VCaP (cell line): ENCODE results near the gene CCDC83.

ENCODE experiments used
- H3K27ac ChIP-seq: fragments of 450-650 bp; 2 replicates; pipeline ENCODE4 v1.5.1; 2017
- CTCF ChIP-seq: fragments of 450-650 bp; conservative IDR thresholded peaks from 2 replicates; pipeline ENCODE4 v1.5.1; 2017; ENCODE audit warnings: mild to moderate bottlenecking, moderate library complexity

CCDC83 gene

GRCh38 chr11:85867751-85868150 is 12.6 kb downstream of the CCDC83 start:
- no peak overlapping the region for H3K27ac ChIP-seq
- TF ChIP-seq CTCF = no peak

- TF ChIP-seq CTCF = no peak
- no peak overlapping the region for H3K27ac ChIP-seq
These were observed 14.6 kb downstream of the CCDC83 start for GRCh38 chr11:85869781-85870180.

- no peak for TF ChIP-seq CTCF
- H3K27ac ChIP-seq = no peak overlapping the region
These were observed 19.1 kb downstream of the CCDC83 start for GRCh38 chr11:85874265-85874664.

- no peak for TF ChIP-seq CTCF
- H3K27ac ChIP-seq = no peak overlapping the region
These were observed 20.3 kb downstream of the CCDC83 start for GRCh38 chr11:85875505-85875904.

GRCh38 chr11:85884581-85885021 is 29.4 kb downstream of the CCDC83 start:
- no peak overlapping the region for H3K27ac ChIP-seq

GRCh38 chr11:85886089-85887056 is 31.2 kb downstream of the CCDC83 start:
- no peak for TF ChIP-seq CTCF
- H3K27ac ChIP-seq = no peak overlapping the region

More at GRCh38 chr11:85884581-85885021, 29.4 kb downstream of the CCDC83 start:
- TF ChIP-seq CTCF = no peak

GRCh38 chr11:85889108-85889507 is 33.9 kb downstream of the CCDC83 start:
- no peak for TF ChIP-seq CTCF
- no peak overlapping the region for H3K27ac ChIP-seq
